Suppressor macrophage treated with lipopolysaccharide for 1 hour (primary cell): Measurements from ENCODE around the gene ZFP90.
"Not testable (repeated sequence)": the region's sequence is repeated elsewhere in the genome, so short reads cannot be mapped to it uniquely, and the experiment has no call there.

Experiments
- DNase-seq, 3 donors: peaks; one replicate each; pipeline ENCODE4 v3.0.0-alpha.2; 2020 to 2022

Gene ZFP90

GRCh38 chr16:68519225-68519745 is 19.8 kb upstream of the ZFP90 start:
- DNase-seq: no peak

GRCh38 chr16:68520649-68521086 is 18.4 kb upstream of the ZFP90 start:
- DNase-seq: peak; percentile 89 to 94 (median 94)

GRCh38 chr16:68524069-68524820 is 14.8 kb upstream of the ZFP90 start:
- no peak for DNase-seq

GRCh38 chr16:68526143-68526781 is 12.8 kb upstream of the ZFP90 start:
- DNase-seq: peak in 1 of 3 donors; percentile 24

- DNase-seq: no peak
Measured at GRCh38 chr16:68526782-68527145, 12.3 kb upstream of the ZFP90 start.

GRCh38 chr16:68528233-68528632 is 10.9 kb upstream of the ZFP90 start:
- no peak for DNase-seq

GRCh38 chr16:68528686-68529379 is 10.3 kb upstream of the ZFP90 start:
- peak; percentile 82 to 90 (median 87) for DNase-seq

- DNase-seq: no peak
Measured at GRCh38 chr16:68529608-68529930, 9.5 kb upstream of the ZFP90 start.

GRCh38 chr16:68529931-68530701 is 9.0 kb upstream of the ZFP90 start:
- DNase-seq: peak; percentile 85 to 92 (median 89)

- no peak for DNase-seq
Measured at GRCh38 chr16:68533937-68534336, 5.2 kb upstream of the ZFP90 start.

GRCh38 chr16:68535331-68535730 is 3.8 kb upstream of the ZFP90 start:
- DNase-seq: no peak

- peak in 1 of 3 donors; percentile 36 for DNase-seq
Measured at GRCh38 chr16:68539711-68540239, 684 bp downstream of the ZFP90 start.

GRCh38 chr16:68548947-68549346 is 9.9 kb downstream of the ZFP90 start:
- DNase-seq: no peak

- no peak for DNase-seq
Measured at GRCh38 chr16:68553186-68553585, 14.1 kb downstream of the ZFP90 start.

- not testable (repeated sequence) for DNase-seq
Measured at GRCh38 chr16:68560341-68560740, 21.2 kb downstream of the ZFP90 start.

GRCh38 chr16:68563631-68564381 is 24.7 kb downstream of the ZFP90 start:
- peak in 1 of 3 donors; percentile 1 for DNase-seq

GRCh38 chr16:68564382-68564985 is 25.4 kb downstream of the ZFP90 start:
- no peak for DNase-seq

- no peak for DNase-seq
Measured at GRCh38 chr16:68574479-68574878, 35.4 kb downstream of the ZFP90 start.

- DNase-seq: no peak
Measured at GRCh38 chr16:68575082-68575481, 36.0 kb downstream of the ZFP90 start.

- DNase-seq: no peak
Measured at GRCh38 chr16:68577352-68577853, 38.3 kb downstream of the ZFP90 start.
